Dedifferentiated amniotic fluid mesenchymal stem cell (primary cell): ENCODE measurements around the gene CHMP2A.

Source experiments
- DNase-seq: peaks from one replicate; pipeline ENCODE4 v3.0.0-alpha.2; 2016; ENCODE audit errors: extremely low spot score

CHMP2A gene

DNA sequence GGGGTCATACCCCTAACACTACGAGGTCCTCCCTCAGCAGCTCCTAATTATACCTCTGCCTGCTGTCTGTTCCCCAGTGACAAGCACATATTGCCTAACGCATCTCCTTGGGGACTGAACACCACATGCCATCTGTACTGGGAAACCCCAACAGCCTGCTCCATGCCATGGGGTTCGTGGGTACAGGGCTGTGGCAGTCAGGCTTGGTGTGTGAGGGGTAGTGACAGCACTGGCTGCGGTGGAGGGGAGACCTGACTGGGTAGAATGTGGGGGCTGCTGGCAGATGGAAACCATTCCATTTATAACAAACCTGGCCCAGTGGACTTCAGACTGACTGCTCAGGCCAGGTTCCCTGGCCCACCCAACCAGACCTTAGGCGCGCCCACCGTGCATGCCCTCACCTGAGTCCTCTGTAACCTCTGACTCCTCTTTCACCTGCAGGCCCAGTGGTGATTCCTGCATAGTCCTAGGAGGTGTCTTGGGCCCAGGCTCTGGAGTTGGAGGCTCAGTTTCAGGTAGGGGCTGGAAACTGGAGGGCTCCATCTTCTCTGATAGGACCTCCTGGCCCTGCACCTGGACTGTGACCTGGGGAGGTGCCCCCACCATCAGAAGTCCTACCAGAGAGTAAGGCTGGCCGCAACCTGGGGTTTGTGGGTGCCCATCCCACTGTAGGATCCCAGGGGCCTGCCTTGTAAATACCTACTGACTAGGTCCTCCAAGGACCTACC is 15.2 kb upstream of the CHMP2A start:
- no peak for DNase-seq

DNA sequence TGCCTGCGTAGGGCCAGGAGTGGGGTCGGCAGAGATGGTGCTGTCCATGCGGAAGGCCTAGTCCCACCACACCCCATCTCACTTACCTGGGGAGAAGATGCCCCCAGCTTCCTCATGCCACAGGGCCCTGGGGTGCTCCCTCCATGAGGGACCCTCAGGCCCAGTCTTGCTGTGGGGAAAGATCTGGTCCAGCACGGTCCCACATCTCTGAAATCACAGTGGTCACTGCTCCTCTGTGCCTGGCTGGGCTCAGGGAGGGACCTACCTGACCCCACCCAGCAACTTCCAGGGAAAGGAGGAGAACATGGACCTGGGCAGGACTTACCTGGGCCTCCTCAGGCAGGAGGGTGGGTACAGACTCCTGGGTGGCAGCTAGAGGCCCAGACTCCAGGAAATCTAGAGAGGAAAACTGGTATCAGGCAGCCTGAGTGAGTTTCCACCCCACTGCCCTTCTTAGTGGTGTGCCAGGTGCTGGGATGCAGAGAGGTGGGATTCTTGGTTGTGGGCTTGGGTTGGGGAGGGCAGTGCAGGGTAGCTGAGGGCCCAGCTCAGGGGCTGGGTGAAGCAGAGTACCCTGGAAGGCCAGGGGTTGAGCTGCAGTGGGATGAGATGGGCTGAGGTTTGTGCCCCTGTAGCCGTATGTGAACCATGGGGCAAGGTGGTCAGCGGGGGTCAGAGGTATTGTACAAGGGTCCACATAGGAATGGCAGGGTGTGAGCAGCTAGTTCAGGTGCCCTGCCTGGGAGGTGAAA is 14.5 kb upstream of the CHMP2A start:
- DNase-seq: no peak

DNA sequence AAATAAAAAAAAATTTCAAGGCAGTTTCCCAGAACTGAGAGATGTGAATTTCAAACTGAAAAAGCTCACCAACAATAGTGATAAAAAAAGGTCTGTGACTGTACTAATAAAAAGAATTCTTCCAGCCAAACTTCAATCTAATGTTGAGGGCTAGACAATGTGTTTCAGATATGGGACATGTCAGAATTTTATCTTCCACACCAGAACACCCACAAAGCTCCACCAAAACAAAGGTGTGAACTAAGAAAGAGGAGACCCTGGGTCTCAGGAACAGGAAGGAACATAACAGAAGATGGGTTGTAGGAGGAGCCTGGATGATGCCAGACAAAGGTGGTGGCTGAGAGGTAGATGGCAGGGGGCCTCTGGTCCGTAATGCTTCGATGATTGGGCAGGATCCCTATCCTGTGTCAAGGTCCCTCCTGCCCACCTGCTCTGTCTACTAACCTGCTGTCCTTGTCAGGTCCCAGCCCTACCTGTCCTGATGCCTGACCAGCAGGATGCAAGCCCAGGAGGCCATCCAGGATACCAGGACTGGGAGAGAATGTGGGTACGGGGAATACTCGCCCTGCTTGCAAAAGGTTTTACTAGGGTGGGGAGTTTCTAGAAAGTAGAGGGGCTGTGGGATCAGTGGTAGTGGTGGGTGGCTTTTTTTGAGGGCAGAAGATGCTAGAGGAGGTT is 13.7 kb upstream of the CHMP2A start:
- no peak for DNase-seq

DNA sequence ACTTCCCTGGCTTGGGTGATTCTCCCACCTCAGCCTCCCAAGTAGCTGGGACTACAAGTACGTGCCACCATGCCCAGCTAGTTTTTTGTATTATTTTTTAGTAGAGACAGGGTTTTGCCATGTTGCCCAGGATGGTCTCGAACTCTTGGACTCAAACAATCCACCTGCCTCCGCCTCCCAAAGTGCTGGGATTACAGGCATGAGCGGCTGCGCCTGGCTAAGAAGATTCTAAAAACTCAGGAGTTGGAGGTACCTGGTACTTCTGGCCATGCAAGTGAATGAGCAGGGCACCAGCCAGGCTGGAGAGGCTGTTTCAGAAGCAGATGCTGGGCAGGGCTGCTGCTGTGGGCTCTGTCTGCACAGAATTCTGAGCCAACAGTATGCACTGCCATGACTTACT is 12.1 kb upstream of the CHMP2A start:
- DNase-seq: no peak

DNA sequence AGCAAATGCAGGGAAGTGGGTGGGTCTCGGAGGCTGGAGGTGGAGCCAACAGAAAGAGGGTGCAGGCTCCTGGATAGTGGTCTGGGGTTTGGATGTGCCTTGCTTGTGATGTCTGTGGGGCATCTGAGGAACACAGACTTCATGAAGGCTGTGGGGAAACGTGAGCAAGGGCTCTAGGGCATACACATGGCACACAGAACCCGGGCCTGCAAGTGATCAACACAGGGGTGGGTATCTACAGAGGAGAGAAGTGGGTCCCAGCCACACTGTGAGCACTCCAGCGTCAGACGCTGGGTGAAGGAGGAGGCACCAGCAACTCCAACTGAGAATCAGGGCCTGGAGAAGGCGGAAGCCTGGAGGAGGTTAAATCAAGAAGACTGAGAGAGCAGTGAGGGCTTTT is 8.9 kb upstream of the CHMP2A start:
- DNase-seq: no peak

DNA sequence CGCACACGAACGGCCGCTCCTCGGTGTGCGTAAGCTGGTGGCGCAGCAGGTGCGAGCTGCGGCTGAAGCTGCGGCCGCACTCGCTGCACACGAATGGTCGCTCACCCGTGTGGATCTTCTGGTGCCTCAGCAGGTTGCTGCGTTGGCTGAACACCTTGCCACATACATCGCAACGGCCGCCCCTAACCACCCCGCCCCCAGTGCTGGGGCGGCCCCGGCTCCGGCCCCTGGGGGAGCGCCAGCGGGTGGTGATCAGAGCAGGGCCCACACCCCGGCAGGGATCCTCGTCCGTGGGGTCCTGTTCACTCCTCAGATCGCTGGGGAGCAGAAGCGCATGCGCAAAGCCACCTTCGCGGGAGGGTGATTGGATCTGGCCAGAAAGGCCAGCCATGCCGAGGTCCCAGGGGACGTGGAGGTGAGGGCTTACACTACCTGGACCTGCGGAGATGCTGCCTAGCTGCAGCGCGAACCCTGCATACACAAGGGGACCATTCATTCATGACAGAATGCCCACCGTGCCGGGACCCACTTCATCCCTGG is 8.2 kb upstream of the CHMP2A start:
- no peak for DNase-seq

DNA sequence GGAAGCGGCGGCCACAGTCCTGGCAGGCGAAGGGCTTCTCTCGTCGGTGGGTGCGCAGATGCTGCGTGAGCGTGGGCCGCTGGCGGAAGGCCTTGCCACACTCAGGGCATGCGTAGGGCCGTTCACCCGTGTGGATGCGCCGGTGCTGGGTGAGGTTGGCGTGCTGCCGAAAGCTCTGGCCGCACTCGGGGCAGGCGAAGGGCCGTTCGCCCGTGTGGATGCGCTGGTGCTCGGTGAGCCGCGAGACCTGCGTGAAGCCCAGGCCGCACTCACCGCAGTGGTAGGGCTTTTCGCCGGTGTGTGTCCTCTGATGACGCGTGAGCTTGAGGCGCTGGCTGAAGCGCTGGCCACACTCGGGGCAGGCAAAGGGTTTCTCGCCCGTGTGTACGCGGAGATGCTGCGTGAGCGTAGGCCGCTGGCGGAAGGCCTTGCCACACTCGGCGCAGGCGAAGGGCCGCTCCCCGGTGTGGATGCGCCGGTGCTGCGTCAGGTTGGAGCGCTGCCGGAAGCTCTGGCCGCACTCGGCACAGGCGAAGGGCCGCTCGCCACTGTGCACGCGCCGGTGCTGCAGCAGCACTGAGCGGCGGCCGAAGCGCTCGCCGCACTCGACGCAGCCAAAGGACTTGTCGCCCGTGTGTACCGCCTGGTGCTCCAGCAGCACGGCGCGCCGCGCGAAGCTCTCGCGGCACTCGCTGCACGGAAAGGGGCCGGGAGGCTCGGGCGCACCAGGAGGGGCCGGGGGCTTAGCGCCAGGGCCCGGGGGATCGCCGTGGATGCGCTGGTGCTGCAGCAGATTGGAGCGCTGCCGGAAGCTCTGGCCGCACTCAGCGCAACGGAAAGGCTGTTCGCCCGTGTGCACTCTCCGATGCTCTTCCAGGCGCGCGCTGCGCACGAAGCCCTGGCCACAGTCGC is 7.5 kb upstream of the CHMP2A start:
- no peak for DNase-seq

DNA sequence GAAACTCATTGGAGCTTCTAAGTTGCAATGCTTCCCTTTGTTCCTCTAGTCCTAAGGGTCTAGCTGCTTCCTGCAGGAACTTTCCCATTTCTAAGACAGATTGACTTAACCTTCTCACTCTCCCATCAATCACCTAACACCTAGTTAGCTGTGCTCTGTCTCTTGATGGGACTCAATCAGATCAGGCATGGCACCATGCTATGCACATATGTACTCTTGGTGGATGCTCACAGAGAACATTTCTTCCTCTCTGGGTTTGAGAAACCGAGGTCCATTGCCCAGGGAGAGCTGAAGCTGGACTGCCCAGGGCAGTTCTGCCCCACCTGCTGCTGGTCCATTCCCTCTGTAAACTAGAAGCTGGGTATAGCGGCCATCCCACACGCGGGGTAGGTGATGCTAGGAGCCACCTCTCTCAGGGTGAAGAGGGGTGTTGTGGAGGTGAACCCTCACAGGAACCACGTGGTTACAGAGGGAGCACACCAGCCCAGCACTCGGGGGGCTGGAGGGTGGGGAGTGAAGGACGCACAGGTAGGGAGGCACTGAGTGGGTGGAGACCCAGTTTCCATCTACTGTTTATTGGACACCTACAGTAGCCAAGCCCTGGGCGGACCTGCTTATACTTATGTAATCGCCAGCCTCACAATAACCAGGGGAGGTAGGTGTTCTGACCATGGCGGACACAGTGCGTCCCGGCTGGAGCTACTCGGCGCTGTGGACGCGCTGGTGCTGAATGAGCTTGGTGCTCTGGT is 6.6 kb upstream of the CHMP2A start:
- DNase-seq: no peak

DNA sequence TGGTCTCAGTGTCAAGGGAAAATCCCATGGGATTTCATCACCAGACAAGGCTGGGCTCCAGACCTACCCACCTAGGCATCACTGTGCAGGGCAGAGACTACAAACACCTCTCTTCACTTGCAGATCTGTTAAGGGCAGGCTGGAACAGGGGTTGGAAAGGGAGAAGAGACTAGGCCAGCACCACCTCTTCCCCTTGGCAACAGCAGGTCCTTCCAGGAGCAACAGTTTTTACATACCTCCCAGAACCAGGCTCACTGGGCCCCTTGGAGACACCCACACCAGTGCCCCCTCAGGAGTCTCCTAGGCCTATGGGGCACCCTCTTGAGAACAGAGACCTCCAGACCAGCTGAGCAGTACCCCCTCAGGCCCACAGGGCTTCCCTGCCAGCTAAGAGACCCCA is 6.0 kb upstream of the CHMP2A start:
- no peak for DNase-seq

DNA sequence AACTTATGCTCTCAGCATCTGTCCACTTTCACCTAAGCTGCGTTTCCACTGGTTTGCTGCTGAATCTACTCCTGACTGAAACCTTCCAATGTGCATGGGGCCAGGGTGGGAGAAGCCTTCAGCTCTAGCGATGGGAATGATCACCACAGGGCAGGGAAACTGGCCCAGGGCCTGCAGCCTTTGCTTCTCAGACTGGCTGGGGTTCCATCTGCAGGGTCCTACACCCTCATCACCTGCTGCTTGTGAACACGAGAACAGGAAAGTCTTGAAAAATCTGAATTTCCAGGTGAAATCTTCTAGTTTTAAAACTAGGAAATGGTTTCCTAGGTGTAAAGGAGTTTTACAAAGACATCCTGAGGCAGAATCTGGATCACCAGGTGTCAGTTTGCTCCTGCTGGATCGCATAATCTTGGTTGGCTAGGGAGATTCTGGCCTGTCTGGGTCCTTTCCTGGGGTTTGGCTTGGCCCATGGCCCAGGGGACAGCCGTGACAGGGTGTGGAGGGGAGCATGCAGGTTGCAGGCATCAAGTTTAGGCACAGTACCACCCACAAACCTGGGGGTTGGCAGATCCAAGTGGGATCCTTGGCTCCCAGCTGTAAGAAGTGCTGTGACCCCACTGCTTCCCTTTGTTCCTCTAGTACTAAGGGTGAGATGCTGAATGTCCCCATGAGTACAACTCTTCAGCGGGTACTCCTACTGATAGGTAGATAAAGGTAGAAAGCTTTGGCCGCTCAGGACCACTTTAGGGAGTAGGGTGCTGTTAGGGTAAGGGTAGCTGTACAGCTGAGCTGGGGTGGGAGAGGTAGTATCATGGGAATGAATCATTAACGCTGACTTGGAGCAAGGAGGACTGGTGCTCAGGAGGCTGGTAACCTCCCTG is 5.3 kb upstream of the CHMP2A start:
- no peak for DNase-seq

DNA sequence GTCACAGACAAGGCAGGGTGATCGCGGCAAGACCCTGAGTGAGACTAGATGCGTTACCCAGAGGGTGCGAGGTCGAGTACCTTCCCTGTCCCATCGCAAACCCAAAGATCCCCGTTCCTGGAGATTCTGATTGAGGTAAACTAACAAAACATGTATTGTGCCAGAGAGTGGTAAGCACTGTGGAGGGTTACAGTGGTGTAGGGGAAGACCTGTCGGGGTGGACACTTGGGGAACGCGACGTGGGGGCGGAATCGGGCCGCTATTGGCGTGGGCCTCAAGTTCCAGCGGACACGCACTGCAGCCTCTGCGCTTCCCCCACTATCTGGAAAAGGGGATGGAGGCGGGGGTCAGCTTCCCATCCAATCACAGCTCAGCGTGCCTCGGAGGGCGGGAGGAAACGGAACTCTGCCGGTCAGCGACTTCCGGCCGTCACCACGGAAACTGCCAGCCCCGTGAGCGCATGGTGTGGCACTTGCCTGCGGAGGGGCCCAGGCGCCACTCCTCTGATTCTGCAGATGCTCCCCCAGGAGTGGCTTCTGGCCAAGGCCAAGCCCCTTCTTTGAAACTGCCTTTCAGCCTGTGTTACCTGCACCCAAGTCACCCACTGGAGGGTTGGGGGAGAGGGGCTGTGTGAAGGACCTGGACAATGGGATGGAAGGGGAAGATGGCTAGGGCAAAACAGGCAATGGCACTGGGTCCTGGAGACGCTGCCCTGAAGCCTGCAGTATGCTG is 4.5 kb upstream of the CHMP2A start:
- peak; percentile 80 for DNase-seq

DNA sequence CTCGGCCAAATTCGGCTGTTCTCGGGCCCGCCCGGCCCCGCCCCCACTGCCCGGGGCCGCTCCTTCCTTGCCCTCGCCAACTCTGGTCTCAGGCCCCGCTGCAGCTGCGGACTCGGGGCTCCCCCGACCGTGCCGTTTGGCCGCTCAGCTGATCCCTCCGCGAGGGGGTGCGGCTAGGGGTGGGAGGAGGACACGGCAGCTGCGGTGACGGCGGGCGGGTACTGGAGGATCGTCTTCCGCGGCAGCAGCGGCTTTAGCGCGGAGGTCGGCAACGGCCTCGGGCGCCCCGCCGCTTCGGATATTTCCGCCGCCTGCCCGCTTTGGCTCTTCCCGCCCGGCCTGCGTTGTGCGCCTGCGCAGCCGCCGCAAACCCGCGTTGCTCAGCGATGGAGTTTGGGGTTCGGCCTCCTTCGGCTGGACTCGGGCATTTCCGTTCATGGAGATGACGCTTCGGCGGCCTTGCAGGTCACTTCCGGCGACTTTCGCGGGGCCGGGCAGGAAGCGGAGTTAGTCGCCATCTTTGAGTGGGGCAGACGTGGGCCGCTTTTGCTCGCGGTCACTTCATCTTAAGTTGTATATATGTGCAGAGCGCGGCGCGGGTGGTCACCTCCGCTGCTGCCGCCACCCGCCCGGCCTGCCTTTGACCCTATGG is 3.8 kb upstream of the CHMP2A start:
- DNase-seq: peak; percentile 99

DNA sequence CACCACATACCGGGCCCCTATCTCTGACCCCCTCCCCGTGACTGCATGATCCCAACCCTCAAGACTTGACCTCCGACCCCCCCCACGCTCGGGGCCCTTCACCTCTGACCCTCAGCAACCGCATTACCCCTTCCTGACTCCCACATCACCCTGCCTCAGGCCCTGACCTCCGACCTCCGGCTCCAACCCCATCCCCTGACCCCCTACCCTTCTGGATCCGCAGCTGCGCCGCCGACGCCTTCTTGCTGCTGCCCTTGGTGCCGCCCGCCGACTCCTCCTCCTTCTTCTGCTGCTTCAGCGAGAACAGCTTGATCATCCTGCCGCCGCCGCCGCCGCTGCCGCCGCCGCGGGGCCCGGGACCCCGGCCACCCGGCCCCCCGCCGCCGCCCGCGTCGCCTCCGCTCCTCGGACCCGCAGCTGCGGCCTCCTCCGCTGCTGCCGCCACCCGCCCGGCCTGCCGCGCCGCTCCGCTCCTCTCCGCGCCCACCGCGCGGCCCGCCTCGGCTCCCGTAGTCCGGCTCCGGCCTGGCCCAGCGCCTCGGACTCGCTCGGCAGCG is 3.2 kb upstream of the CHMP2A start, which contains the start of gene UBE2M:
Gene UBE2M, minus strand, starts transcription at position 546 of the 557 bp plus-strand sequence. Its CDS starts 230 bp downstream, at position 316.
- no peak for DNase-seq

DNA sequence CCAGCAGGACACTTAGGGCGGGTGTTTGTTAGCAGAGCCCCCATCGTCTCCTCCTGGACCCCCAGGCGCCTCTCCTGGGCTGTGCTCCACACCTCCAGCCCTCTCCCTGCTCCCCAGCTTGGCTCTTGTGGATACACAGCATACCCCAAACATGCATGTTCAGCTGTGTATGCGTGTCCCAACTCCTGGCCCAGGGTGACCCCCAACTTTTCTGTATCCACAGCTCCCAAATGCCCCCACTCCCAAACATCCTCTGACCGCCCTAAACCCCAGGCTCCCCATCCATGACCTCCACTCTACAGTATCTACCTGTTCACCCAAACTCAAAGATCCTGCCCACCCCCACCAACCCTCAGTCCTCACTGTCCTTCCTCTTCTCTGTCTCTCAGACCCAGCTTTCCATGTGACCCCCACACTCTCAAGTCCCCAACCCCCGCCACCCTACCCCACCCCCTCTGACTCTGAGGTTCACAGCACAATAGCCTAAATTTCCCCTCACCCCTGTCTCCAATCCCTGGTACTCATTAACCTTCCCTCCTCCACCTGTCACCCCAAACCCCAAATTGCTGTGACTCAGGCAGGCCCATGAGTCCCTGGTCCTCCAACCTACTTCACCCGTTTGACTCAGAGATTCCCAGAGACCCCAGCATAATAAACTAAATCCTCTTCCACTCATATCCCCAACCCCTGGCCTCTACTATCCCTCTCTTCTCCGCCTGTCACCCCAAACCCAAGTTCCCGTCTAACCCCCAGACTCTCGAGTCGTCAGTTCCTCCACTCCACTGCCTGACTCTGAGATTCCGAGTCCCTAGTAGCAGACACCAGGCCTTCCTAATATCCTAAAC is 2.5 kb upstream of the CHMP2A start:
- no peak for DNase-seq

DNA sequence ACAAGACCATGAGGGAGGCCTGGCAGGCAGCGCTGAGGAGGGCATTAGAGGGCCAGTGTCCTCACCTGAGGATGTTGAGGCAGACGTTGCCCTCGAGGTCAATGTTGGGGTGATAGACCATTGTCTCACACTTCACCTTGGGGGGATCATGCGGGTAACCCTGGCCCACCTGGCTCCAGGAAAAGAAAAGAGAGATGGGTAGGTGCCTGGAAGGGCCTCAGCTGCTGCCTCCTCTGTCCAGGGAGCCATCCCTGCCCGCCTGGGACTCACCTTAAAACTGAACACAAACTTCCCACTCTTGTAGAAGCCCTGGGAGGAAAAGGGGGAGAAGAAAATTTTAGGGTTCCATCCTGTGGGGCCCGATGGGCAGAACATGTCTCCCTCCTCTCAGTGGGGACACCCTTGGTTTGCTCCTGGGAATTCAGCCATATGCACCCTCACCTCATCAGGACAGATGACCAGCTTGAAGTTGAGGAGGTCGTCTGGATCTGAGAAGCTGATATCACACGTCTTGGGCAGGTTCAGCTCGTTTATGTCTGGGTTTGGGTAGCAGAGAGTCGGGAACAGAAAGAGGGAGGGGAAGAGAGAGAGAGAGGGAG is 1.8 kb upstream of the CHMP2A start:
- no peak for DNase-seq

DNA sequence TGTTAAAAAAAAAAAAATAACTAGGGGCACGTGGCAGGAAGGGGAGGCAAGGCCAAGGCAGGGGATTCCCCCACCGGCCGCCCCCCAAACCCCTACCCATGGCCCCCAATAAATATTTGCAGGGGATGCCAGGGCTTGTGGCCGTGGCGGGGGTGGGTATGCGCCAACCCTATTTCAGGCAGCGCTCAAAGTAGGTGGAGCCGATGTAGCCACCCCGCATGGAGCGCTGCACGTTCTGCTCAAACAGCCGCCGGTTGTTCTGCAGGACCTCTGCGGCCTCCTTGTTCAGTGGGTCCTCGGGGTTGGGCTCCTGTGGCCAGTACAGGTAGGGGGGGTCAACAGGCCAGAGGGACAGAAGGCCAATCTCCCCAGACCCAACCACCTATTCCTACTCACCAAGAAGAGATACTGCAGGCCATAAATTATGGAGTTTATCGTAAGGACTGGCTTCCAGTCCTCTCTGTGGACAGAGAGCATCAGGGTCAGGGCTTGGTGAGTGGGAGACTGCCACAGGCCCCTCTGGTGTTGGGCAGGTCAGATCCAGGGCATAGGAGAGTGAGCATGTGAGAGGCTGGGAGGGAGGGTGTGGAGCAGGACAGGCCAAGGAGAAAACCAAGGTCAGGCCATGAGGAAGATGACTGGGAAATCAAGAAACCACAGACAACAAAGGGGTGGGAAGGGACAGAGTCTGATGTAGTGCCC is 1.2 kb upstream of the CHMP2A start:
- no peak for DNase-seq
